Type B pancreatic cell (in vitro differentiated cells): ENCODE results near the gene CEL. TPM values are rescaled to one million over a fixed set of nuclear protein-coding genes. Genes with fewer than 3 reads are reported as not detected.
A peak's percentile ranks its signal among the peaks of the same experiment; 100 is the strongest.

Source experiments
- DNase-seq: peaks from one replicate; pipeline ENCODE4 v3.0.0; 2021; ENCODE audit warnings: mixed read lengths; ENCODE audit not compliant: unreplicated experiment; ENCODE audit errors: extremely low spot score
- H3K27ac Mint-ChIP-seq: 2 replicates; pipeline ENCODE4 v1.8.0; 2021; ENCODE audit warnings: mild to moderate bottlenecking, mixed read lengths
- H3K27me3 Mint-ChIP-seq: 2 replicates; pipeline ENCODE4 v1.8.0; 2021; ENCODE audit warnings: mixed read lengths
- H3K36me3 Mint-ChIP-seq: 2 replicates; pipeline ENCODE4 v1.8.0; 2021; ENCODE audit warnings: mixed read lengths
- H3K4me1 Mint-ChIP-seq: one replicate; pipeline ENCODE4 v1.8.0; 2021; ENCODE audit warnings: mixed read lengths; ENCODE audit not compliant: unreplicated experiment
- H3K4me3 Mint-ChIP-seq: 2 replicates; pipeline ENCODE4 v1.8.0; 2021; ENCODE audit warnings: mild to moderate bottlenecking, mixed read lengths
- H3K9me3 Mint-ChIP-seq: 2 replicates; pipeline ENCODE4 v1.8.0; 2021; ENCODE audit warnings: mixed read lengths
- CTCF ChIP-seq: fragments of 200-600 bp; sonication (generic); conservative IDR thresholded peaks from 2 replicates; pipeline ENCODE4 v1.5.0; 2021; ENCODE audit warnings: antibody characterized with exemption, mild to moderate bottlenecking
- total RNA-seq: library from RNA; stranded (reverse); gene quantifications from 2 replicates; pipeline ENCODE4 v1.2.1, GENCODE V29; 2021; ENCODE audit warnings: low replicate concordance

Gene CEL
- total RNA-seq, 1 donor from 2014 or later, result 4.9 TPM

DNA sequence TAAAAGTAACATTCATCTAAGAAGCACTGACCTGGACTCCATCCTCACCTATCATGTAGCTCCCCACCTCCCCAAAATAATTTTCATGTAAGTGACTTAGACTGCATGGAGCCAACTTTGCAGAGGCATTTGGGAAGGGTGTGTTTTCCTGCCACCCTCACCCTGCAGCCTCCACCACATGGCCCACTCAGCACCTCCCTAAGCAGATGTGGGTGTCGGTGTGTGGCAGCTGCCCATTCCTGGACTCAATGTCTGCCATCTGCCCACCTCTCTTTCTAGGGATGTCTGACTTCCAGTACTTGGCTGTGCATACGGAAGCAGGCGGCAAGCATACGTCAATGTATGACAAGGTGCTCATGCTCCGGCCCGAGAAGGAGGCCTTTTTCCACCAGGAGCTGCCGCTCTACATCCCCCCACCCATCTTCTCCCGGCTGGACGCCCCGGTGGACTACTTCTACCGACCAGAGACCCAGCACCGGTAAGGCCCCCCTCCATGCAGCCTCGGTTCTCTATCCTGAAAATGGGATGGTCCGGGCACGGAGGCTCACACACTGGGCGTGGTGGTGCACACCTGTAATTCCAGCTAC lies 18.2 kb upstream of the CEL start:
- no peak for DNase-seq
- no peaks in the 10 kb centered on the region for H3K9me3 Mint-ChIP-seq
- TF ChIP-seq CTCF, result no peak
- peaks cover 26% of the 10 kb centered on the region for H3K36me3 Mint-ChIP-seq
- no peaks in the 10 kb centered on the region for H3K4me1 Mint-ChIP-seq
- H3K27me3 Mint-ChIP-seq, result no peaks in the 10 kb centered on the region
- no peak overlapping the region for H3K4me3 Mint-ChIP-seq
- no peak overlapping the region for H3K27ac Mint-ChIP-seq

GRCh38 chr9:133044125-133044524 lies 17.7 kb upstream of the CEL start:
- H3K4me1 Mint-ChIP-seq, result no peaks in the 10 kb centered on the region
- H3K27ac Mint-ChIP-seq, result peak overlapping the region; percentile 46
- peaks cover 26% of the 10 kb centered on the region for H3K36me3 Mint-ChIP-seq
- H3K27me3 Mint-ChIP-seq, result no peaks in the 10 kb centered on the region
- no peak for DNase-seq
- no peak overlapping the region for H3K4me3 Mint-ChIP-seq
- H3K9me3 Mint-ChIP-seq, result no peaks in the 10 kb centered on the region
- no peak for TF ChIP-seq CTCF

- TF ChIP-seq CTCF, result no peak
- Mint-ChIP-seq H3K4me3 (no peak overlapping the region), H3K4me1 (no peaks in the 10 kb centered on the region), H3K36me3 (peaks cover 24% of the 10 kb centered on the region), H3K27ac (peak overlapping the region; percentile 46), H3K9me3 (no peaks in the 10 kb centered on the region), H3K27me3 (no peaks in the 10 kb centered on the region)
- DNase-seq, result no peak
Observed at GRCh38 chr9:133044661-133045060, 17.1 kb upstream of the CEL start.

GRCh38 chr9:133045132-133045531 lies 16.6 kb upstream of the CEL start:
- TF ChIP-seq CTCF, result no peak
- H3K27ac Mint-ChIP-seq, result no peak overlapping the region
- H3K4me1 Mint-ChIP-seq, result no peaks in the 10 kb centered on the region
- H3K9me3 Mint-ChIP-seq, result no peaks in the 10 kb centered on the region
- DNase-seq, result no peak
- no peaks in the 10 kb centered on the region for H3K27me3 Mint-ChIP-seq
- no peak overlapping the region for H3K4me3 Mint-ChIP-seq
- H3K36me3 Mint-ChIP-seq, result peaks cover 19% of the 10 kb centered on the region

DNA sequence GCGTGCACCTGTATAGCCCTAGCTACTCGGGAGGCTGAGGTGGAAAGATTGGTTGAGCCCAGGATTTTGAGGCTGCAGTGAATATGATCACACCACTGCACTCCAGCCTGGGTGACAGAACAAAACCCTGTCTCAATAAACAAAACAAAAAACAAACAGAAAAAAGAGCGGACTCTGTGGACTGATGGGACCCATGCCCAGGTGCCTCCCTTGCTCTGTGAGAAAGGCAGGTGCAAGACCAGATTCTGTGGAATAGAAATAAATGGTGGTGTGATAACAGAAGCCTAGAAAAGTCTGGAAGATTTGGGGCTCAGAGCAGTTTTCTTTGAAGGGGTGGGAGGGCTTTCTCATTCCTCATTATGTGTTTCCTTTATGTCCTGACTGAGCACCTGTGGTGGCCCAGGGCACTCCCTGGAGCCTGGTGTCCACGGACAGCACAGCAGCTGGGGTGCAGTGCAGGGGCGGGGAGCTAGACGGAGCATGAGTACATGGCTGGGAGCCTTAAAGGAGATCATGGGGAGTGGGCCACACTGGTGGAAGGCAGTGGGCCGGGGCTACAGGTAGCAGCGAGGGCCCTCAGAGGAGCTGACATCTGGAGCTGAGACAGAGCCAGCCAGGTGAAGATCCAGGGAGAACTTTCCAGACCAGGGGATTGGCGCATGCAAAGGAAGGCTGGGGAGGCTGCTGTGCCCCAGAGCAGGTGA lies 15.4 kb upstream of the CEL start:
- no peaks in the 10 kb centered on the region for H3K27me3 Mint-ChIP-seq
- no peaks in the 10 kb centered on the region for H3K4me1 Mint-ChIP-seq
- no peaks in the 10 kb centered on the region for H3K9me3 Mint-ChIP-seq
- peaks cover 16% of the 10 kb centered on the region for H3K36me3 Mint-ChIP-seq
- no peak overlapping the region for H3K4me3 Mint-ChIP-seq
- no peak for TF ChIP-seq CTCF
- peak overlapping the region; percentile 55 for H3K27ac Mint-ChIP-seq
- DNase-seq, result no peak
